IPS DF 4.7 (cell line): ENCODE data around the gene PIGP.
"Not testable (repeated sequence)": the region's sequence is repeated elsewhere in the genome, so short reads cannot be mapped to it uniquely, and the experiment has no call there.

ENCODE experiments used
- DNase-seq: peaks from one replicate; pipeline ENCODE4 v3.0.0-alpha.2; 2013; ENCODE audit warnings: low spot score; ENCODE audit errors: extremely low read depth

The PIGP gene

DNA sequence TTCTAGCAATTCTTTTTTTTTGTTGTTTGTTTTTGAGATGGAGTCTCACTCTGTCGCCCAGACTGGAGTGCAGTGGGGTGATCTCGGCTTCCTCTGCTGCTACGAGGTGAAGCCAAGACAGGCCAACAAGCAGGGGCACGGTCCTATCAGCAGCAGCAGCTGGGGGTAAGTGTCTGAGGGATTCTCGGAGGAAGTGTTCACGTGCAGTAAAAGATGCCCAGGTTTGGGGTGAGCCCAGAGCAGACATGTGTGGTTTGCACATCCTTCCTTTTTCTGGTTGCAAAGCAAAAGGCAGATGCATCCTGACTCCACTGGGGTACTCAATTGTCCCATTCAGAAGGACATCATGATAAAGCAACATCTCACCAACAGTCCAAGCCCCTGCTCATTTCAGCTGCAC lies 27.7 kb downstream of the PIGP start:
- DNase-seq = no peak

- DNase-seq = no peak
Measured at GRCh38 chr21:37044643-37045042, 28.2 kb downstream of the PIGP start.

DNA sequence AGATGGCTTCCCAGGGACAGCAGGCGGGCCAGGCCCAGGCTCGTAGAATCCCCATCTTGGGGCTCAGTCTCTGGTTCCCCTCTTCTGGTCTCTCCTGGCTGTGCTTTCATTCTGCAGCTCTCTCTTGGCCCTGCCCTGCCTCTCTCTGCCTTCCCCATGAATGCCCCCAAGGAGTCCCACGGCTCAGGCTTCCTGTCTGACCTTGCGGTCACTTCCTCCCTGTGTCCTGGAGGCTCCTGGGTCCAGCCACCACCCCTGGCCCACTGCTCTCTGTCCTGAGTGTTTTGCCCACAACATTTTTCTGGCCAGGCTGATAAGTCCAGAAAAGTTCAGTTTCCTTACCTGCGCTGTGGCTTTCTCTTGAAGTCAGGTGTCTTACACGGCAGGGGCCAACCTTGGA lies 29.1 kb downstream of the PIGP start:
- no peak for DNase-seq

GRCh38 chr21:37041706-37042271 lies 31.1 kb downstream of the PIGP start:
- DNase-seq = no peak

- no peak for DNase-seq
Measured at GRCh38 chr21:37040212-37040611, 32.7 kb downstream of the PIGP start.

GRCh38 chr21:37039411-37040075 lies 33.3 kb downstream of the PIGP start:
- DNase-seq = no peak

- DNase-seq = no peak
Measured at GRCh38 chr21:37036177-37036576, 36.7 kb downstream of the PIGP start.

- DNase-seq = not testable (repeated sequence)
Measured at GRCh38 chr21:37034394-37034793, 38.5 kb downstream of the PIGP start.

GRCh38 chr21:37032877-37033471 lies 39.9 kb downstream of the PIGP start:
- no peak for DNase-seq

DNA sequence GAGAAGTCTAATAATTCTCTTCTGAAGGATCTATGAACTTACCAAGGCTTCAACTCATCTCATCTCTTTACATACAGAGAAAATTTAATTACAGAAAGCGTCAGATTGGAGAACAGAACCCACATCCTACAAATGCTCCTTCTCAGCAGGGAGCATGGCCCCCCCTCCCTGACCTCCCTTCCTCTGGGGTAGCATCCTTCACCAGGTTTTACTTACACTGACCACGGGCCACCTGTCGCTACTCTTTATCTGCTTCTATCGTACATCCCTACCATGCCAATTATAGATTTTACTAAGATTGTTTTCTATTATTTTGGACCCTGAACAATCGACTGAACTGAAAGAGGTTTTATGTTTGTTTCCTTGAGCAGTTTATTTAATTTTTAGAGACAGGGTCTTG lies 40.6 kb downstream of the PIGP start:
- no peak for DNase-seq

- DNase-seq = no peak
Measured at GRCh38 chr21:37030864-37031263, 42.0 kb downstream of the PIGP start.

GRCh38 chr21:37028570-37028969 lies 44.3 kb downstream of the PIGP start:
- DNase-seq = no peak

DNA sequence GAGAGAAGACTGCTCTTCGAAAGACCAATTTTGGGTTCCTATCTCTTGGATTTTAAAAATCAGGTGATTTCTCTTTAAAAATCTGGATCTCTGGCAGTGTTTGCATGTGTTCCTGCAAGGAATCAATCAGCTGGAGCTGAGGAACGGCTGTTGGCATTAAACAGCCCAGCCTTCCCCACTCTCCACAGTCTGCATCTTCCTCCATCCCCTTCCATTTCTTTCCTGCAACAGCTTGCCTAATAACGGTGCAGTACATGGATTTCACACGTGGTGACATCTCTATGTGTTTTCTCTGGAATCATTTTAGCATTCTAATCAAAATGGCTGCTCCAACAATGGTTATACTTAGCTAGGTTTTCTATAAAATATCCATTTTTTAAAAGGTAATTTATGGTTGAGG lies 46.4 kb downstream of the PIGP start:
- DNase-seq = no peak

- DNase-seq = no peak
Measured at GRCh38 chr21:37017951-37018679, 54.8 kb downstream of the PIGP start.
